DOHH2 (cell line): ENCODE measurements around the gene ME3.

Source experiments
- H3F3A ChIP-seq: fragments of 200-600 bp; sonication (generic), shearing (Covaris generic); 2 replicates; pipeline ENCODE4 v1.6.0; 2016; ENCODE audit warnings: antibody characterized with exemption, mild to moderate bottlenecking; ENCODE audit not compliant: control insufficient read depth, insufficient read depth
- H3K27ac ChIP-seq: fragments of 200-600 bp; sonication (generic); 2 replicates; pipeline ENCODE4 v1.5.1; 2014; ENCODE audit warnings: low read depth, mild to moderate bottlenecking, low read length, moderate library complexity
- H3K27me3 ChIP-seq: fragments of 200-600 bp; sonication (generic); 2 replicates; pipeline ENCODE4 v1.6.1; 2014; ENCODE audit warnings: mild to moderate bottlenecking, low read length, mixed read lengths; ENCODE audit not compliant: control insufficient read depth
- H3K36me3 ChIP-seq: fragments of 200-600 bp; sonication (generic); 2 replicates; pipeline ENCODE4 v1.6.1; 2014; ENCODE audit warnings: mild to moderate bottlenecking, low read length, moderate library complexity, mixed read lengths; ENCODE audit not compliant: control insufficient read depth
- H3K4me1 ChIP-seq: fragments of 200-600 bp; sonication (generic); 2 replicates; pipeline ENCODE4 v1.6.1; 2014; ENCODE audit warnings: mild to moderate bottlenecking, low read length, mixed read lengths; ENCODE audit not compliant: control insufficient read depth
- H3K4me2 ChIP-seq: fragments of 200-600 bp; sonication (generic); 2 replicates; pipeline ENCODE4 v1.6.0; 2014; ENCODE audit warnings: mild to moderate bottlenecking, low read length, moderate library complexity
- H3K4me3 ChIP-seq: fragments of 200-600 bp; sonication (generic); 2 replicates; pipeline ENCODE4 v1.5.1; 2014; ENCODE audit warnings: mild to moderate bottlenecking, low read length, mixed read lengths
- H3K79me2 ChIP-seq: fragments of 200-600 bp; sonication (generic); 2 replicates; pipeline ENCODE4 v1.6.1; 2014; ENCODE audit warnings: mild to moderate bottlenecking, low read length, mixed read lengths; ENCODE audit not compliant: control insufficient read depth
- H3K9me2 ChIP-seq: fragments of 200-600 bp; sonication (generic); replicated peaks from 2 replicates; pipeline ENCODE4 v1.6.1; 2014; ENCODE audit warnings: mild to moderate bottlenecking, low read length, mixed read lengths; ENCODE audit not compliant: control insufficient read depth
- H3K9me3 ChIP-seq: fragments of 200-600 bp; sonication (generic); 2 replicates; pipeline ENCODE4 v1.6.1; 2014; ENCODE audit warnings: antibody characterized with exemption, low read length, mixed read lengths; ENCODE audit not compliant: control insufficient read depth, insufficient read depth
- H4K20me1 ChIP-seq: fragments of 200-600 bp; sonication (generic); 2 replicates; pipeline ENCODE4 v1.6.0; 2014; ENCODE audit warnings: low read depth, mild to moderate bottlenecking, antibody characterized with exemption, low read length, moderate library complexity; ENCODE audit not compliant: control insufficient read depth, insufficient read depth
- CTCF ChIP-seq: fragments of 200-600 bp; sonication (generic); IDR thresholded peaks from one replicate; pipeline ENCODE4 v1.5.1; 2014; ENCODE audit warnings: antibody characterized with exemption, mild to moderate bottlenecking, low read depth, low read length; ENCODE audit not compliant: poor library complexity, severe bottlenecking
- EZH2phosphoT487 ChIP-seq: fragments of 200-600 bp; sonication (generic); IDR thresholded peaks from 2 replicates; pipeline ENCODE4 v1.6.1; 2017; ENCODE audit warnings: borderline replicate concordance, mild to moderate bottlenecking, antibody characterized with exemption, low read length, moderate library complexity, mixed read lengths

The ME3 gene

GRCh38 chr11:86502137-86502642 is 170.2 kb downstream of the ME3 start:
- no peak overlapping the region for H3K4me2 ChIP-seq
- no peaks in the 10 kb centered on the region for H3K9me3 ChIP-seq
- H3K9me2 ChIP-seq, result no peaks in the 10 kb centered on the region
- no peaks in the 10 kb centered on the region for H3K4me1 ChIP-seq
- H3K36me3 ChIP-seq, result no peaks in the 10 kb centered on the region
- no peaks in the 10 kb centered on the region; the same call in 1 of the 2 replicates for H3K27me3 ChIP-seq
- no peaks in the 10 kb centered on the region for H4K20me1 ChIP-seq
- no peak overlapping the region for H3K27ac ChIP-seq
- TF ChIP-seq CTCF (no peak), EZH2phosphoT487 (no peak)
- H3K79me2 ChIP-seq, result no peaks in the 10 kb centered on the region
- no peak overlapping the region for H3K4me3 ChIP-seq
- H3F3A ChIP-seq, result no peaks in the 10 kb centered on the region

- Histone ChIP-seq H3K9me2 (no peaks in the 10 kb centered on the region), H3K27ac (no peak overlapping the region), H3K9me3 (no peaks in the 10 kb centered on the region), H4K20me1 (no peaks in the 10 kb centered on the region), H3K4me1 (no peaks in the 10 kb centered on the region), H3K36me3 (no peaks in the 10 kb centered on the region), H3K4me3 (no peak overlapping the region), H3K4me2 (no peak overlapping the region), H3F3A (no peaks in the 10 kb centered on the region), H3K79me2 (no peaks in the 10 kb centered on the region), H3K27me3 (no peaks in the 10 kb centered on the region; the same call in 1 of the 2 replicates)
- TF ChIP-seq CTCF (no peak), EZH2phosphoT487 (no peak)
Observed at GRCh38 chr11:86500500-86501140, 171.8 kb downstream of the ME3 start.

GRCh38 chr11:86499723-86500129 is 172.7 kb downstream of the ME3 start:
- Histone ChIP-seq H3K9me3 (no peaks in the 10 kb centered on the region), H3F3A (no peaks in the 10 kb centered on the region), H4K20me1 (no peaks in the 10 kb centered on the region), H3K27ac (no peak overlapping the region), H3K4me3 (no peak overlapping the region), H3K27me3 (no peaks in the 10 kb centered on the region; the same call in 1 of the 2 replicates), H3K79me2 (no peaks in the 10 kb centered on the region), H3K4me1 (no peaks in the 10 kb centered on the region), H3K36me3 (no peaks in the 10 kb centered on the region), H3K9me2 (no peaks in the 10 kb centered on the region), H3K4me2 (no peak overlapping the region)
- TF ChIP-seq CTCF, result no peak
- no peak for TF ChIP-seq EZH2phosphoT487
